PC-3 (cell line): Measurements from ENCODE around the gene PARP12.

Experiments used
- EZH2 ChIP-seq: fragments of 300-600 bp; sonication (generic); IDR thresholded peaks from one replicate; pipeline ENCODE4 v1.6.1; 2017; ENCODE audit warnings: antibody characterized with exemption, mild to moderate bottlenecking, low read length; ENCODE audit not compliant: unreplicated experiment
- TF ChIP-seq, protein P1 (sequence below): fragments of 300-600 bp; sonication (generic); conservative IDR thresholded peaks from 2 replicates; pipeline ENCODE4 v1.5.1; 2017; ENCODE audit warnings: antibody characterized with exemption, low read depth, mild to moderate bottlenecking, low read length

DNA sequence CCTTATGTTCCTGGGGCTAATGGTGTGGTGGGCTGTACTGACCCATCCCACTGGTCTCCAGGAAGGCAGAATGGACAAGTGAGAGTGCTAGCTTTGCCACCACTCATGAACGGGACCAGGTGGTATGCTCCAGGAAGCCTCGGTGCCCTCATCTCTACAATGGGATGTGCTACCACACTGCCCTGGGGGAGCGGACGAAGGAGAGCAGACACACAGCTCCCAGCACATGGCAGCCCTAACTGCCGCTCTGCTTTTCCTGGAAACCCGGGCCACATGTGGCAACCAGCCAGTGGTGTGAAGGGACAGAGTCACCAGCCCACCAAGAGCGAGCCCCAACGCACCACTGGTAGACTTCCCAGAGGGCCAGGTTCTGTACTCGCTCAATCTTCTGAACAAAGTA, 35.8 kb downstream of the PARP12 start:
- TF ChIP-seq, protein P1, sequence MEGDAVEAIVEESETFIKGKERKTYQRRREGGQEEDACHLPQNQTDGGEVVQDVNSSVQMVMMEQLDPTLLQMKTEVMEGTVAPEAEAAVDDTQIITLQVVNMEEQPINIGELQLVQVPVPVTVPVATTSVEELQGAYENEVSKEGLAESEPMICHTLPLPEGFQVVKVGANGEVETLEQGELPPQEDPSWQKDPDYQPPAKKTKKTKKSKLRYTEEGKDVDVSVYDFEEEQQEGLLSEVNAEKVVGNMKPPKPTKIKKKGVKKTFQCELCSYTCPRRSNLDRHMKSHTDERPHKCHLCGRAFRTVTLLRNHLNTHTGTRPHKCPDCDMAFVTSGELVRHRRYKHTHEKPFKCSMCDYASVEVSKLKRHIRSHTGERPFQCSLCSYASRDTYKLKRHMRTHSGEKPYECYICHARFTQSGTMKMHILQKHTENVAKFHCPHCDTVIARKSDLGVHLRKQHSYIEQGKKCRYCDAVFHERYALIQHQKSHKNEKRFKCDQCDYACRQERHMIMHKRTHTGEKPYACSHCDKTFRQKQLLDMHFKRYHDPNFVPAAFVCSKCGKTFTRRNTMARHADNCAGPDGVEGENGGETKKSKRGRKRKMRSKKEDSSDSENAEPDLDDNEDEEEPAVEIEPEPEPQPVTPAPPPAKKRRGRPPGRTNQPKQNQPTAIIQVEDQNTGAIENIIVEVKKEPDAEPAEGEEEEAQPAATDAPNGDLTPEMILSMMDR: no peak
- no peak for TF ChIP-seq EZH2
